SK-N-SH (cell line): ENCODE data around the gene FHOD3. TPM values are rescaled to one million over a fixed set of nuclear protein-coding genes. Genes with fewer than 3 reads are reported as not detected.

ENCODE experiments used
- CTCF ChIA-PET: fragments of 300-600, 350-600 bp; formaldehyde crosslinking; extraction: SDS; loops from one replicate; lab custom pipeline; 2021; lab: Yijun Ruan, JAX
- POLR2A ChIA-PET: fragments of 350-600 bp; sonication (Branson Sonifier 250); formaldehyde crosslinking; extraction: SDS; loops from one replicate; lab custom pipeline; 2020; ENCODE audit warnings: antibody characterized with exemption, inconsistent platforms; lab: Yijun Ruan, JAX
- DNase-seq: peaks from one replicate; pipeline ENCODE4 v3.0.0; 2012
- H2AFZ ChIP-seq: fragments of 200-600 bp; sonication (generic); 2 replicates; pipeline ENCODE4 v1.8.1; 2016; ENCODE audit warnings: antibody characterized with exemption, mild to moderate bottlenecking, low read depth
- H3F3A ChIP-seq: fragments of 200-600 bp; sonication (generic); replicated peaks from 2 replicates; pipeline ENCODE3; 2016; ENCODE audit warnings: antibody characterized with exemption, mild to moderate bottlenecking; ENCODE audit not compliant: insufficient read depth
- H3K27ac ChIP-seq, 2 experiments: fragments of 200-500 bp in 1 of 2; fragments of 200-600 bp in 1 of 2; sonication (Bioruptor generic) in 1 of 2; sonication (generic), shearing (Covaris generic) in 1 of 2; 2 replicates each; pipeline versions ENCODE4 v1.5.1 to v1.6.1; 2014 to 2016; ENCODE audit warnings: low read depth in 2 of 2, inconsistent platforms in 1 of 2, low read length in 1 of 2, mild to moderate bottlenecking in 1 of 2, mixed read lengths in 1 of 2
- H3K27me3 ChIP-seq: fragments of 200-600 bp; sonication (generic), shearing (Covaris generic); 2 replicates; pipeline ENCODE4 v1.6.1; 2016; ENCODE audit warnings: mixed run types; ENCODE audit not compliant: insufficient read depth
- H3K36me3 ChIP-seq, 2 experiments: fragments of 200-500 bp in 1 of 2; fragments of 200-600 bp in 1 of 2; sonication (Bioruptor generic) in 1 of 2; sonication (generic) in 1 of 2; replicated peaks in 1 of 2; 2 replicates each; pipeline versions ENCODE3 to v1.5.1; 2014 to 2016; ENCODE audit warnings: low read length in 1 of 2, mild to moderate bottlenecking in 1 of 2; ENCODE audit not compliant: insufficient read depth in 2 of 2, control insufficient read depth in 1 of 2
- H3K4me1 ChIP-seq, 2 experiments: fragments of 200-500 bp in 1 of 2; fragments of 200-600 bp in 1 of 2; sonication (Bioruptor generic) in 1 of 2; sonication (generic), shearing (Covaris generic) in 1 of 2; 2 replicates each; pipeline versions ENCODE4 v1.5.1 to v1.6.1; 2014 to 2016; ENCODE audit warnings: low read depth in 1 of 2, low read length in 1 of 2, mixed run types in 1 of 2; ENCODE audit not compliant: insufficient read depth in 2 of 2, control insufficient read depth in 1 of 2
- H3K4me2 ChIP-seq: fragments of 200-600 bp; sonication (generic), shearing (Covaris generic); 2 replicates; pipeline ENCODE4 v1.6.1; 2017; ENCODE audit warnings: mixed run types
- H3K4me3 ChIP-seq, 2 experiments: fragments of 200-500 bp in 1 of 2; fragments of 200-600 bp in 1 of 2; sonication (Bioruptor generic) in 1 of 2; sonication (generic), shearing (Covaris generic) in 1 of 2; 2 replicates each; pipeline versions ENCODE4 v1.5.1 to v1.8.1; 2014 to 2016; ENCODE audit warnings: low read depth in 2 of 2, inconsistent platforms in 1 of 2, low read length in 1 of 2, mild to moderate bottlenecking in 1 of 2, mixed read lengths in 1 of 2, moderate library complexity in 1 of 2
- H3K79me2 ChIP-seq: fragments of 200-600 bp; sonication (generic); 2 replicates; pipeline ENCODE4 v1.8.1; 2017; ENCODE audit warnings: mild to moderate bottlenecking; ENCODE audit not compliant: insufficient read depth
- H3K9ac ChIP-seq: fragments of 200-600 bp; sonication (generic); 2 replicates; pipeline ENCODE4 v1.6.1; 2017; ENCODE audit warnings: mixed run types
- H3K9me2 ChIP-seq: fragments of 200-600 bp; sonication (generic); 2 replicates; pipeline ENCODE4 v1.6.1; 2017; ENCODE audit warnings: mixed run types
- H3K9me3 ChIP-seq: fragments of 200-600 bp; sonication (generic); 2 replicates; pipeline ENCODE4 v1.6.1; 2017; ENCODE audit warnings: mixed run types, mild to moderate bottlenecking, moderate library complexity
- H4K20me1 ChIP-seq: fragments of 200-600 bp; sonication (generic); 2 replicates; pipeline ENCODE4 v1.6.1; 2017; ENCODE audit warnings: mild to moderate bottlenecking, mixed run types; ENCODE audit not compliant: insufficient read depth
- ELF1 ChIP-seq: IDR thresholded peaks from 2 replicates; pipeline ENCODE4 v1.4.0; 2012
- GATA2 ChIP-seq: sonication (generic); formaldehyde crosslinking; IDR thresholded peaks from 2 replicates; pipeline ENCODE4 v1.5.0; 2020; ENCODE audit warnings: mild to moderate bottlenecking, missing genetic modification reagents
- JUND ChIP-seq: IDR thresholded peaks from 2 replicates; pipeline ENCODE4 v1.4.0; 2012
- MXI1 ChIP-seq: IDR thresholded peaks from 2 replicates; pipeline ENCODE4 v1.6.1; 2012; ENCODE audit warnings: mild to moderate bottlenecking, low read depth, low read length, improper control_type of control experiment
- NFIC ChIP-seq: IDR thresholded peaks from 2 replicates; pipeline ENCODE4 v1.4.0; 2012; ENCODE audit warnings: borderline replicate concordance
- NRF1 ChIP-seq: IDR thresholded peaks from 2 replicates; pipeline ENCODE4 v1.6.1; 2012; ENCODE audit warnings: low read depth, mild to moderate bottlenecking, low read length
- POLR2AphosphoS5 ChIP-seq: IDR thresholded peaks from 2 replicates; pipeline ENCODE4 v1.6.1; 2012; ENCODE audit warnings: low read depth, low read length
- RFX5 ChIP-seq: IDR thresholded peaks from 2 replicates; pipeline ENCODE4 v1.6.1; 2012; ENCODE audit warnings: mild to moderate bottlenecking, improper control_type of control experiment, low read length
- RXRA ChIP-seq: IDR thresholded peaks from 2 replicates; pipeline ENCODE4 v1.4.0; 2012; ENCODE audit warnings: low read depth, mild to moderate bottlenecking, borderline replicate concordance
- SIN3A ChIP-seq: IDR thresholded peaks from 2 replicates; pipeline ENCODE4 v1.6.1; 2012; ENCODE audit warnings: low read depth, mild to moderate bottlenecking, low read length, moderate library complexity, borderline replicate concordance
- TCF12 ChIP-seq: IDR thresholded peaks from 2 replicates; pipeline ENCODE4 v1.4.0; 2012
- USF2 ChIP-seq: fragments of 150-350 bp; IDR thresholded peaks from 2 replicates; pipeline ENCODE4 v1.6.1; 2017; ENCODE audit warnings: antibody characterized with exemption, low read length, low read depth, borderline replicate concordance
- WGBS: methylation state at CpG from one replicate; pipeline ENCODE4 v1.1.6; 2017; ENCODE audit warnings: low lambda C conversion rate; 5-methylcytosine and 5-hydroxymethylcytosine counted together
- polyA plus RNA-seq, 3 experiments: library from polyadenylated mRNA; depleted of rRNA; stranded (reverse); fragments of >200 nt; gene quantifications; 2 replicates each; pipeline ENCODE4 v1.2.3, GENCODE V29; 2012
- TF ChIP-seq, protein P1 (sequence below): fragments of 150-350 bp; IDR thresholded peaks from 2 replicates; pipeline ENCODE4 v1.6.1; 2016; ENCODE audit warnings: mild to moderate bottlenecking, low read depth, low read length
- TF ChIP-seq, protein P2 (sequence below): IDR thresholded peaks from 2 replicates; pipeline ENCODE4 v1.6.1; 2012; ENCODE audit warnings: mild to moderate bottlenecking, low read depth, low read length, moderate library complexity

The FHOD3 gene
- polyA plus RNA-seq, 1 of the 3 experiments (the other 2 are of a cell fraction), result 10.9 TPM

DNA sequence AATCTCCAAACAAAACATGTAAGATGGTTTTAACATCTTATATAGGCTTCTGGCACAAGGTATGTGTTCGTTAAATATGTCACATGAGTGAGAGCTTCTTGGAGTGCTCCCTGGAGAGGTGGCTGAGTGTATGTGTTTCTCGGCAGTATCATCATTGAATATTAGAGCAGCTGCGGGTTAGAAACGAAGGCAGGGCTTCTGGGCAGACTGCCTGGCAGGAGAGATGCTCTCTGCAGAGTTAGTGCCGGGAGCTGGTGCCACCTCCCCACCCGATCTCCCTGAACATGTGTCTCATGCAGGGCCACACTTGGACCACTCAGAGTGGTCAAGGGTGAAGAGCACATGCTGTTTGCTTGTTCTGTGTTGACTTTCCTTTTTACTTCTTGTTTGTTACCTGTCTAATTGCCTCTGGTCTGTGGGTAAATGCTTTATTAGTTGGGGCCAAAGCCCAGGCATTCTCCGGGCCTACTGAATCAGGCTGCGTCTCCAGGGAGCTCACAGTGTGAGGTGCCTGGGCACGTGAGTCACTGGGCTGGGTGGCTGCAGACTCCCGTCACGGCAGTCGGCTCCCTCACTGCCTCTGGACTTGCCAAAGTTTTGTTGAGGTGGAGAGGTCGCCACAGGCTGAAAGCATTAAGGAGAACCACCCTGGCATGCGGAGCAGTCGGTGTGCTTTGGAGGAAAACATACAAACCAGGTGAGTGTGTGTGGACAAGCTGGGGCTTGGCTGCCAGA lies 246.6 kb downstream of the FHOD3 start:
- Histone ChIP-seq H4K20me1 (no peaks in the 10 kb centered on the region), H3K4me1 (no peaks in the 10 kb centered on the region), H3F3A (no peaks in the 10 kb centered on the region), H3K4me3 (no peak overlapping the region), H3K9me3 (no peaks in the 10 kb centered on the region), H3K9me2 (no peaks in the 10 kb centered on the region), H3K79me2 (no peaks in the 10 kb centered on the region), H3K27ac (no peak overlapping the region), H3K27me3 (no peaks in the 10 kb centered on the region), H3K9ac (no peak overlapping the region), H3K4me2 (no peak overlapping the region), H3K36me3 (peaks cover 0 to 4% of the 10 kb centered on the region in 2 experiments), H2AFZ (no peak overlapping the region)
- no peak for DNase-seq
- TF ChIP-seq RXRA, result no peak
- TF ChIP-seq POLR2AphosphoS5, result no peak
- no peak for TF ChIP-seq TCF12
- TF ChIP-seq, protein P1, sequence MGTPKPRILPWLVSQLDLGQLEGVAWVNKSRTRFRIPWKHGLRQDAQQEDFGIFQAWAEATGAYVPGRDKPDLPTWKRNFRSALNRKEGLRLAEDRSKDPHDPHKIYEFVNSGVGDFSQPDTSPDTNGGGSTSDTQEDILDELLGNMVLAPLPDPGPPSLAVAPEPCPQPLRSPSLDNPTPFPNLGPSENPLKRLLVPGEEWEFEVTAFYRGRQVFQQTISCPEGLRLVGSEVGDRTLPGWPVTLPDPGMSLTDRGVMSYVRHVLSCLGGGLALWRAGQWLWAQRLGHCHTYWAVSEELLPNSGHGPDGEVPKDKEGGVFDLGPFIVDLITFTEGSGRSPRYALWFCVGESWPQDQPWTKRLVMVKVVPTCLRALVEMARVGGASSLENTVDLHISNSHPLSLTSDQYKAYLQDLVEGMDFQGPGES, result no peak
- no peak for TF ChIP-seq RFX5
- no peak for TF ChIP-seq MXI1
- TF ChIP-seq NFIC, result no peak
- TF ChIP-seq GATA2 (CRISPR knock-in tag), result no peak
- no peak for TF ChIP-seq USF2
- WGBS, result 78% methylated on average over 15 of the region's 15 CpGs
- ChIA-PET POLR2A (no interaction called here), CTCF (interaction anchor here (1.3 kb wide), 1 partner anchor 17 kb away, joined by 3 read pairs; no protein-coding TSS in a partner anchor)

GRCh38 chr18:36545821-36546427 lies 248.4 kb downstream of the FHOD3 start:
- H3K36me3 ChIP-seq, result peaks cover 0 to 4% of the 10 kb centered on the region in 2 experiments
- CTCF ChIA-PET, result no interaction called here
- no peaks in the 10 kb centered on the region for H3K4me1 ChIP-seq
- H3K9me3 ChIP-seq, result no peaks in the 10 kb centered on the region
- H2AFZ ChIP-seq, result no peak overlapping the region
- H3K4me3 ChIP-seq, result no peak overlapping the region
- H3K27me3 ChIP-seq, result no peaks in the 10 kb centered on the region
- no peak overlapping the region for H3K27ac ChIP-seq
- 79% methylated on average over 5 of the region's 6 CpGs for WGBS
- POLR2A ChIA-PET, result no interaction called here
- no peaks in the 10 kb centered on the region for H3K79me2 ChIP-seq
- no peak overlapping the region for H3K4me2 ChIP-seq
- no peaks in the 10 kb centered on the region for H4K20me1 ChIP-seq
- H3F3A ChIP-seq, result no peaks in the 10 kb centered on the region
- no peak overlapping the region for H3K9ac ChIP-seq
- no peaks in the 10 kb centered on the region for H3K9me2 ChIP-seq
- TF ChIP-seq RFX5, result no peak
- TF ChIP-seq GATA2 (CRISPR knock-in tag), result no peak
- TF ChIP-seq SIN3A, result no peak
- no peak for TF ChIP-seq ELF1
- TF ChIP-seq, protein P2, sequence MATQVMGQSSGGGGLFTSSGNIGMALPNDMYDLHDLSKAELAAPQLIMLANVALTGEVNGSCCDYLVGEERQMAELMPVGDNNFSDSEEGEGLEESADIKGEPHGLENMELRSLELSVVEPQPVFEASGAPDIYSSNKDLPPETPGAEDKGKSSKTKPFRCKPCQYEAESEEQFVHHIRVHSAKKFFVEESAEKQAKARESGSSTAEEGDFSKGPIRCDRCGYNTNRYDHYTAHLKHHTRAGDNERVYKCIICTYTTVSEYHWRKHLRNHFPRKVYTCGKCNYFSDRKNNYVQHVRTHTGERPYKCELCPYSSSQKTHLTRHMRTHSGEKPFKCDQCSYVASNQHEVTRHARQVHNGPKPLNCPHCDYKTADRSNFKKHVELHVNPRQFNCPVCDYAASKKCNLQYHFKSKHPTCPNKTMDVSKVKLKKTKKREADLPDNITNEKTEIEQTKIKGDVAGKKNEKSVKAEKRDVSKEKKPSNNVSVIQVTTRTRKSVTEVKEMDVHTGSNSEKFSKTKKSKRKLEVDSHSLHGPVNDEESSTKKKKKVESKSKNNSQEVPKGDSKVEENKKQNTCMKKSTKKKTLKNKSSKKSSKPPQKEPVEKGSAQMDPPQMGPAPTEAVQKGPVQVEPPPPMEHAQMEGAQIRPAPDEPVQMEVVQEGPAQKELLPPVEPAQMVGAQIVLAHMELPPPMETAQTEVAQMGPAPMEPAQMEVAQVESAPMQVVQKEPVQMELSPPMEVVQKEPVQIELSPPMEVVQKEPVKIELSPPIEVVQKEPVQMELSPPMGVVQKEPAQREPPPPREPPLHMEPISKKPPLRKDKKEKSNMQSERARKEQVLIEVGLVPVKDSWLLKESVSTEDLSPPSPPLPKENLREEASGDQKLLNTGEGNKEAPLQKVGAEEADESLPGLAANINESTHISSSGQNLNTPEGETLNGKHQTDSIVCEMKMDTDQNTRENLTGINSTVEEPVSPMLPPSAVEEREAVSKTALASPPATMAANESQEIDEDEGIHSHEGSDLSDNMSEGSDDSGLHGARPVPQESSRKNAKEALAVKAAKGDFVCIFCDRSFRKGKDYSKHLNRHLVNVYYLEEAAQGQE, result no peak
- no peak for TF ChIP-seq NRF1
- TF ChIP-seq MXI1, result no peak
- TF ChIP-seq JUND, result no peak
- no peak for TF ChIP-seq RXRA
- TF ChIP-seq, protein P1, result no peak
- no peak for DNase-seq
